ENCODE measurements around the gene EEA1. TPM values are rescaled to one million over a fixed set of nuclear protein-coding genes. Genes with fewer than 3 reads are reported as not detected.
A peak's percentile ranks its signal among the peaks of the same experiment; 100 is the strongest.
"Not testable (repeated sequence)": the region's sequence is repeated elsewhere in the genome, so short reads cannot be mapped to it uniquely, and the experiment has no call there.

Gene EEA1
- total RNA-seq, 1 donor from 2014 or later: 19.9 TPM

GRCh38 chr12:92794814-92795213, 134.3 kb downstream of the EEA1 start:
- Mint-ChIP-seq H3K4me1 (no peaks in the 10 kb centered on the region), H3K27ac (ENCODE audit: unreplicated experiment) (no peak overlapping the region), H3K9me3 (peaks cover 16% of the 10 kb centered on the region), H3K27me3 (ENCODE audit: low read depth) (no peaks in the 10 kb centered on the region), H3K4me3 (no peak overlapping the region), H3K36me3 (ENCODE audit: low read depth) (peaks cover 55% of the 10 kb centered on the region)
- TF ChIP-seq CTCF (conservative IDR thresholded peaks at IDR 0.05): no peak
- no peak for DNase-seq (ENCODE audit: low read depth, low spot score)

- not testable (repeated sequence) for H3K4me3 Mint-ChIP-seq; H3K27ac Mint-ChIP-seq (ENCODE audit: unreplicated experiment); H3K27me3 Mint-ChIP-seq (ENCODE audit: low read depth); DNase-seq (ENCODE audit: low read depth, low spot score); H3K4me1 Mint-ChIP-seq
- H3K9me3 Mint-ChIP-seq: peaks cover 16% of the 10 kb centered on the region
- H3K36me3 Mint-ChIP-seq (ENCODE audit: low read depth): peaks cover 57% of the 10 kb centered on the region
Observed at GRCh38 chr12:92794356-92794755, 134.7 kb downstream of the EEA1 start.

- Mint-ChIP-seq H3K36me3 (ENCODE audit: low read depth) (peaks cover 16% of the 10 kb centered on the region), H3K9me3 (no peaks in the 10 kb centered on the region), H3K27ac (ENCODE audit: unreplicated experiment) (no peak overlapping the region), H3K4me1 (peaks cover 5% of the 10 kb centered on the region), H3K4me3 (no peak overlapping the region), H3K27me3 (ENCODE audit: low read depth) (no peaks in the 10 kb centered on the region)
- DNase-seq (ENCODE audit: low read depth, low spot score): no peak
- no peak for TF ChIP-seq CTCF (conservative IDR thresholded peaks at IDR 0.05)
Observed at GRCh38 chr12:92786045-92786444, 143.1 kb downstream of the EEA1 start.

GRCh38 chr12:92785563-92785950, 143.5 kb downstream of the EEA1 start:
- Mint-ChIP-seq H3K4me3 (no peak overlapping the region), H3K27me3 (ENCODE audit: low read depth) (no peaks in the 10 kb centered on the region), H3K4me1 (peaks cover 5% of the 10 kb centered on the region), H3K9me3 (no peaks in the 10 kb centered on the region), H3K27ac (ENCODE audit: unreplicated experiment) (no peak overlapping the region), H3K36me3 (ENCODE audit: low read depth) (peaks cover 13% of the 10 kb centered on the region)
- TF ChIP-seq CTCF (conservative IDR thresholded peaks at IDR 0.05): no peak
- DNase-seq (ENCODE audit: low read depth, low spot score): no peak

GRCh38 chr12:92784797-92785562, 144.1 kb downstream of the EEA1 start:
- peaks cover 8% of the 10 kb centered on the region for H3K36me3 Mint-ChIP-seq (ENCODE audit: low read depth)
- no peak overlapping the region for H3K27ac Mint-ChIP-seq (ENCODE audit: unreplicated experiment)
- H3K27me3 Mint-ChIP-seq (ENCODE audit: low read depth): no peaks in the 10 kb centered on the region
- H3K4me1 Mint-ChIP-seq: peaks cover 5% of the 10 kb centered on the region
- H3K9me3 Mint-ChIP-seq: no peaks in the 10 kb centered on the region
- peak; percentile 81 for TF ChIP-seq CTCF (conservative IDR thresholded peaks at IDR 0.05)
- no peak for DNase-seq (ENCODE audit: low read depth, low spot score)
- no peak overlapping the region for H3K4me3 Mint-ChIP-seq

GRCh38 chr12:92784356-92784755, 144.7 kb downstream of the EEA1 start:
- Mint-ChIP-seq H3K9me3 (no peaks in the 10 kb centered on the region), H3K36me3 (ENCODE audit: low read depth) (peaks cover 4% of the 10 kb centered on the region), H3K27ac (ENCODE audit: unreplicated experiment) (no peak overlapping the region), H3K4me3 (no peak overlapping the region), H3K27me3 (ENCODE audit: low read depth) (no peaks in the 10 kb centered on the region), H3K4me1 (peaks cover 5% of the 10 kb centered on the region)
- TF ChIP-seq CTCF (conservative IDR thresholded peaks at IDR 0.05): no peak
- DNase-seq (ENCODE audit: low read depth, low spot score): no peak
